Mesenchymal stem cell (in vitro differentiated cells and primary cell): ENCODE results near the gene WDR41.

Experiments
- DNase-seq: peaks from one replicate; pipeline ENCODE4 v3.0.0-alpha.2; 2013
- H2AFZ ChIP-seq: one replicate; pipeline ENCODE4 v1.6.1; 2013; ENCODE audit warnings: low read depth, mild to moderate bottlenecking, control low read depth, inconsistent platforms, low read length, moderate library complexity
- H2AK5ac ChIP-seq: 2 replicates; pipeline ENCODE4 v1.6.1; 2013; ENCODE audit warnings: low read length, moderate library complexity, mild to moderate bottlenecking, inconsistent platforms; ENCODE audit not compliant: severe bottlenecking
- H2BK120ac ChIP-seq: one replicate; pipeline ENCODE4 v1.6.1; 2013; ENCODE audit warnings: low read depth, mild to moderate bottlenecking, inconsistent platforms, low read length, moderate library complexity
- H2BK12ac ChIP-seq, 2 experiments: one replicate each; pipeline ENCODE4 v1.6.1; 2013; ENCODE audit warnings: inconsistent platforms in 2 of 2, low read length in 2 of 2, mild to moderate bottlenecking in 2 of 2, moderate library complexity in 2 of 2, control low read depth in 1 of 2
- H2BK15ac ChIP-seq: one replicate; pipeline ENCODE4 v1.6.1; 2013; ENCODE audit warnings: mild to moderate bottlenecking, low read depth, inconsistent platforms; ENCODE audit not compliant: poor library complexity, severe bottlenecking
- H2BK5ac ChIP-seq: 2 replicates; pipeline ENCODE4 v1.6.1; 2013; ENCODE audit warnings: low read depth, mild to moderate bottlenecking, low read length, control low read depth, inconsistent platforms; ENCODE audit not compliant: poor library complexity, severe bottlenecking
- H3K14ac ChIP-seq, 2 experiments: one replicate each; pipeline ENCODE4 v1.6.1; 2013; ENCODE audit warnings: inconsistent platforms in 2 of 2, low read length in 2 of 2, control low read depth in 1 of 2, mild to moderate bottlenecking in 1 of 2, moderate library complexity in 1 of 2
- H3K18ac ChIP-seq, 2 experiments: one replicate each; pipeline ENCODE4 v1.6.1; 2013; ENCODE audit warnings: inconsistent platforms in 2 of 2, low read length in 2 of 2, control low read depth in 1 of 2, low read depth in 1 of 2, mild to moderate bottlenecking in 1 of 2
- H3K23ac ChIP-seq, 2 experiments: one replicate each; pipeline ENCODE4 v1.6.1; 2013; ENCODE audit warnings: inconsistent platforms in 2 of 2, low read length in 2 of 2, mild to moderate bottlenecking in 2 of 2, moderate library complexity in 2 of 2, control low read depth in 1 of 2
- H3K27ac ChIP-seq: 2 replicates; pipeline ENCODE4 v1.5.1; 2013; ENCODE audit warnings: mild to moderate bottlenecking, moderate library complexity, low read length, control low read depth, inconsistent platforms; ENCODE audit not compliant: poor library complexity, severe bottlenecking
- H3K27me3 ChIP-seq, 2 experiments: 2 replicates each; pipeline versions ENCODE4 v1.6.1 to v1.7.0; 2013; ENCODE audit warnings: low read length in 2 of 2, mild to moderate bottlenecking in 2 of 2, moderate library complexity in 2 of 2, control low read depth in 1 of 2, inconsistent platforms in 1 of 2; ENCODE audit not compliant: control insufficient read depth in 1 of 2, insufficient read depth in 1 of 2
- H3K36me3 ChIP-seq, 2 experiments: 2 replicates each; pipeline versions ENCODE4 v1.6.1 to v1.7.0; 2013; ENCODE audit warnings: low read length in 2 of 2, control low read depth in 1 of 2, inconsistent platforms in 1 of 2, low read depth in 1 of 2, mild to moderate bottlenecking in 1 of 2; ENCODE audit not compliant: insufficient read depth in 2 of 2, control insufficient read depth in 1 of 2
- H3K4ac ChIP-seq, 2 experiments: one replicate each; pipeline ENCODE4 v1.6.1; 2013; ENCODE audit warnings: inconsistent platforms in 2 of 2, low read length in 2 of 2, mild to moderate bottlenecking in 2 of 2, moderate library complexity in 2 of 2, control low read depth in 1 of 2, low read depth in 1 of 2
- H3K4me1 ChIP-seq: 2 replicates; pipeline ENCODE4 v1.6.1; 2013; ENCODE audit warnings: low read depth, low read length, control low read depth; ENCODE audit not compliant: control insufficient read depth, insufficient read depth
- H3K4me2 ChIP-seq: 2 replicates; pipeline ENCODE4 v1.6.1; 2013; ENCODE audit warnings: low read length, mild to moderate bottlenecking, inconsistent platforms; ENCODE audit not compliant: poor library complexity, severe bottlenecking
- H3K4me3 ChIP-seq, 2 experiments: 2 replicates each; pipeline versions ENCODE4 v1.5.1 to v1.7.0; 2013; ENCODE audit warnings: low read length in 2 of 2, mild to moderate bottlenecking in 2 of 2, control low read depth in 1 of 2, low read depth in 1 of 2; ENCODE audit not compliant: insufficient read depth in 1 of 2
- H3K79me1 ChIP-seq: replicated peaks from 2 replicates; pipeline ENCODE4 v1.6.1; 2013; ENCODE audit warnings: mild to moderate bottlenecking, control low read depth, low read length, inconsistent platforms; ENCODE audit not compliant: poor library complexity, severe bottlenecking
- H3K9ac ChIP-seq: 2 replicates; pipeline ENCODE4 v1.7.0; 2013; ENCODE audit warnings: mild to moderate bottlenecking, low read length, moderate library complexity
- H3K9me3 ChIP-seq: 2 replicates; pipeline ENCODE4 v1.7.0; 2013; ENCODE audit warnings: mild to moderate bottlenecking, low read length; ENCODE audit not compliant: control insufficient read depth
- H4K8ac ChIP-seq: one replicate; pipeline ENCODE4 v1.6.1; 2013; ENCODE audit warnings: inconsistent platforms, mild to moderate bottlenecking, low read length, moderate library complexity
- H4K91ac ChIP-seq: one replicate; pipeline ENCODE4 v1.6.1; 2013; ENCODE audit warnings: mild to moderate bottlenecking, low read length, inconsistent platforms
- WGBS: methylation state at CpG from one replicate; pipeline ENCODE4 v1.1.7; 2013; ENCODE audit warnings: mixed read lengths; 5-methylcytosine and 5-hydroxymethylcytosine counted together

WDR41 gene

DNA sequence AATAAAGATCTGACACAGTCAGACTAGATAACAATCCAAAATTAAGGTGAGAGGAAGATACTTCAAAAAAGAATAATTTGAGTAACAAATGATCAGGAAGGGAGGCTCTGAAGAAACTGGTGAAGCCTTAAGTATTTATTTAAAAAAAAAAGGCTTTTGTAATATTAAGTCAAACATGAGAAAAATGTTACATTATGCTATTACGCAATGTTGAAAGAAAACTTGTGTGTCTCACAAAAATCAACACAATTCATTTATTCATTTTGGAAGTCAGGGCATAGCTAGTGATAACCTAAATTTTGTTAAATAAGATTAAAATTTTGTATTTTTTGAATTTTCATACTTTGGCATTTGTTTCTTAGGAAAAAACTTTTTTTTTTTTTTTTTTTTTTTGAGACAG lies 28.2 kb downstream of the WDR41 start:
- no peak overlapping the region for H4K8ac ChIP-seq
- H3K36me3 ChIP-seq = peaks cover 0 to 26% of the 10 kb centered on the region in 2 experiments
- no peak overlapping the region for H3K4me3 ChIP-seq
- no peak overlapping the region for H3K27ac ChIP-seq
- H3K4me1 ChIP-seq = no peaks in the 10 kb centered on the region
- no peak overlapping the region for H2AFZ ChIP-seq
- no peaks in the 10 kb centered on the region for H3K9me3 ChIP-seq
- H3K9ac ChIP-seq = no peak overlapping the region
- no peak overlapping the region for H2BK5ac ChIP-seq
- WGBS = no CpG with 5 or more reads among the region's 1 CpG
- no peak overlapping the region for H2BK120ac ChIP-seq
- H3K18ac ChIP-seq = no peak overlapping the region
- H3K23ac ChIP-seq = no peak overlapping the region
- no peak overlapping the region for H3K4me2 ChIP-seq
- peaks cover 5% of the 10 kb centered on the region for H3K79me1 ChIP-seq
- H2AK5ac ChIP-seq = no peak overlapping the region
- H3K27me3 ChIP-seq = no peaks in the 10 kb centered on the region
- no peak overlapping the region for H3K14ac ChIP-seq
- H4K91ac ChIP-seq = no peak overlapping the region
- DNase-seq = no peak
- H2BK12ac ChIP-seq = no peak overlapping the region
- no peak overlapping the region for H2BK15ac ChIP-seq
- H3K4ac ChIP-seq = no peak overlapping the region

DNA sequence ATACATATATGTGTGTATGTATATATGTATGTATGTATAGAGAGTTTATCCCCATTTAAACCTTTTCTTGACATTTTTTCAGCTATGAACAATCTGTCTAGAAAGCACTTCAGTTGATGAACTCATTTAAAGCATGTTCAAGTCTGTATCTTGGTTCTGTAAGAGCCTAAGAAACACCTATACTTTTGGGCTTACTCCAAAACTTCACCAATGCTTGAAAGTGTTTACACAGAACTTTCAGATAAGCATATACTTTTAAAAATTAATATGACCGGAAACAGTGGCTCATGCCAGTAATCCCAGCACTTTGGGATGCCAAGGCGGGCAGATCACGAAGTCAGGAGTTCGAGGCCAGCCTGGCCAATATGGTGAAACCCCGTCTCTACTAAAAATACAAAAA lies 30.8 kb downstream of the WDR41 start:
- Histone ChIP-seq H3K23ac (no peak overlapping the region), H3K4me3 (no peak overlapping the region), H3K18ac (no peak overlapping the region), H2BK15ac (no peak overlapping the region), H3K9ac (no peak overlapping the region), H2BK5ac (no peak overlapping the region), H3K4me1 (no peaks in the 10 kb centered on the region), H3K27me3 (no peaks in the 10 kb centered on the region), H3K79me1 (peaks cover 5% of the 10 kb centered on the region), H4K8ac (no peak overlapping the region), H3K4ac (no peak overlapping the region), H3K36me3 (peaks cover 0 to 26% of the 10 kb centered on the region in 2 experiments), H2AK5ac (no peak overlapping the region), H2BK120ac (no peak overlapping the region), H3K4me2 (no peak overlapping the region), H2BK12ac (no peak overlapping the region), H3K27ac (no peak overlapping the region), H3K14ac (no peak overlapping the region), H2AFZ (no peak overlapping the region), H3K9me3 (no peaks in the 10 kb centered on the region), H4K91ac (no peak overlapping the region)
- DNase-seq = no peak
- WGBS = 99% methylated on average over 4 of the region's 5 CpGs

DNA sequence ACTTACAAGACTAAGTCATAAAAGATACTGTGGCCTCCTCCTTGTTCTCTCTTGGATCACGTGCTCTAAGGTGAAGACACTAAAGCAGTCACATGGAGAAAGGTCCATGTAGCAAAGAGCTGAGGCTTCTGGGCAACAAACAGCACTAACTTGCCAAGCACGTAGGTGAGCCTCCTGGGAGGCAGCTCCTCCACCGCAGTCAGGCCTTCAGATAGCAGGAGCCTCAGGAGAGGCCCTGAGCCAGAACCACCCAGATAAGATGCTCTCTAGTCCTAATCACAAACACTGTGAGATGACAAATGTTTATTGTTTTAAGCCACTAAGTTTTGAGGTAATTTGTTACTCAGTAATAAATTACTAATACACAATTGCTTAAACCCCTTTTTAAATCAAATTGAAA lies 38.0 kb downstream of the WDR41 start:
- H3K18ac ChIP-seq = no peak overlapping the region
- H3K4me1 ChIP-seq = no peaks in the 10 kb centered on the region
- H4K8ac ChIP-seq = peak overlapping the region; percentile 12
- H3K79me1 ChIP-seq = peaks cover 5% of the 10 kb centered on the region
- no peak overlapping the region for H4K91ac ChIP-seq
- no peak overlapping the region for H2AK5ac ChIP-seq
- H3K9ac ChIP-seq = no peak overlapping the region
- WGBS = 90% methylated on average over 2 of the region's 3 CpGs
- no peak overlapping the region for H3K23ac ChIP-seq
- H2AFZ ChIP-seq = no peak overlapping the region
- DNase-seq = no peak
- H3K9me3 ChIP-seq = no peaks in the 10 kb centered on the region
- no peak overlapping the region for H2BK120ac ChIP-seq
- H3K27me3 ChIP-seq = no peaks in the 10 kb centered on the region
- H3K14ac ChIP-seq = no peak overlapping the region
- no peak overlapping the region for H2BK15ac ChIP-seq
- H3K36me3 ChIP-seq = peaks cover 2 to 52% of the 10 kb centered on the region in 2 experiments
- no peak overlapping the region for H3K27ac ChIP-seq
- H2BK5ac ChIP-seq = no peak overlapping the region
- H3K4me2 ChIP-seq = no peak overlapping the region
- no peak overlapping the region for H3K4ac ChIP-seq
- no peak overlapping the region for H2BK12ac ChIP-seq
- no peak overlapping the region for H3K4me3 ChIP-seq

DNA sequence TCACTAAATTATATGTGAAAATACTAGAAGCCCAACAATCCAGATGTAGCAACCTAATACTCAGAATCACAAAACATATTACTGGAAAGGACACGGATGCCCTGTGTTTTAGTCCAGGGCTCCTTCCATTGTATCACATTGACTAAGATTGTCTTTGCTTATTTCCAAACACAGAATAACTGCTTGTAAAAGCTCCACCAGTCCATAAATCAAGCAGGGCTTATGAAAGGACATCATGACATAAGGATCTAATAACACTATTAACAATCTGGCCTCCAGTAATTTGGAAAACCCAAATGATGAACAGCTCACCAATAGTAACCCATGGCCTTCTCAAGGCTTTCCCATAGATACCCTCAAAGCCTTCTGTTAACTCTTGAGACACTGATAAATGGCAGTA lies 39.8 kb downstream of the WDR41 start:
- Histone ChIP-seq H2BK120ac (no peak overlapping the region), H2BK12ac (no peak overlapping the region), H2BK5ac (no peak overlapping the region), H2AFZ (no peak overlapping the region), H3K4me3 (no peak overlapping the region), H2BK15ac (no peak overlapping the region), H3K18ac (no peak overlapping the region), H3K9ac (no peak overlapping the region), H3K14ac (no peak overlapping the region), H4K91ac (no peak overlapping the region), H2AK5ac (no peak overlapping the region), H3K36me3 (peaks cover 13 to 69% of the 10 kb centered on the region in 2 experiments), H3K4ac (no peak overlapping the region), H3K9me3 (no peaks in the 10 kb centered on the region), H3K79me1 (peaks cover 11% of the 10 kb centered on the region), H3K27me3 (no peaks in the 10 kb centered on the region), H3K27ac (no peak overlapping the region), H3K23ac (no peak overlapping the region), H4K8ac (no peak overlapping the region), H3K4me1 (no peaks in the 10 kb centered on the region), H3K4me2 (no peak overlapping the region)
- WGBS = 96% methylated on average over 1 of the region's 1 CpG
- no peak for DNase-seq
